ENCODE measurements around the gene GNAT2. TPM values are rescaled to one million over a fixed set of nuclear protein-coding genes. Genes with fewer than 3 reads are reported as not detected.

Gene GNAT2
- total and polyA plus RNA-seq, 10 of the 15 experiments (the other 5 are each of a cell fraction or from before 2014, with no cell fraction given), result 0.08 to 1.3 (median 0.41) TPM

GRCh38 chr1:109566982-109567381, 52.4 kb downstream of the GNAT2 start:
- H3K27ac ChIP-seq (ENCODE audit: control insufficient read depth, insufficient read depth), result no peak overlapping the region
- 0 out of 4 replicates have a peak, but pooled peaks cover 0 to 4% of the 10 kb centered on the region in 2 experiments for H3K36me3 ChIP-seq (ENCODE audit: control insufficient read depth in 2 of 2, insufficient read depth in 2 of 2, low read length in 1 of 2)
- intact Hi-C loops (cut with micrococcal nuclease; ENCODE audit: unreplicated experiment) (no loop called here), in situ Hi-C loops (cut with MboI) (no loop called here)
- TF ChIP-seq BRCA1 (IDR thresholded peaks at IDR 0.05; ENCODE audit: low read depth, low read length), result no peak
- no peak for TF ChIP-seq CREB1 (IDR thresholded peaks at IDR 0.05; ENCODE audit: low read depth)
- TF ChIP-seq EP300 (IDR thresholded peaks at IDR 0.05; ENCODE audit: borderline replicate concordance in 1 of 2, control insufficient read depth in 1 of 2, low read depth in 2 of 2, low read length in 2 of 2), result no peak
- TF ChIP-seq HCFC1 (IDR thresholded peaks at IDR 0.05; ENCODE audit: low read length), result no peak
- no peak for TF ChIP-seq RELA (IDR thresholded peaks at IDR 0.05; ENCODE audit: borderline replicate concordance, partially characterized antibody)
- TF ChIP-seq MEF2A (IDR thresholded peaks at IDR 0.05; ENCODE audit: insufficient read depth, low read depth, low read length), result no peak
- no peak for TF ChIP-seq TARDBP (IDR thresholded peaks at IDR 0.05; ENCODE audit: borderline replicate concordance)
- no peak for TF ChIP-seq NFYB (IDR thresholded peaks at IDR 0.05; ENCODE audit: insufficient read depth, low read depth, low read length)
- TF ChIP-seq POLR2A (IDR thresholded peaks at IDR 0.05; ENCODE audit: low read depth, low read length), result no peak
- TF ChIP-seq NFYA (IDR thresholded peaks at IDR 0.05; ENCODE audit: borderline replicate concordance, low read depth, low read length), result no peak
- no peak for TF ChIP-seq SUZ12 (IDR thresholded peaks at IDR 0.05; ENCODE audit: unreplicated experiment)
- TF ChIP-seq ZBTB40 (IDR thresholded peaks at IDR 0.05; ENCODE audit: borderline replicate concordance), result no peak
- no peak for TF ChIP-seq ELK1 (IDR thresholded peaks at IDR 0.05; ENCODE audit: low read depth, low read length)
- no peak for TF ChIP-seq NFIC (IDR thresholded peaks at IDR 0.05; ENCODE audit: low read depth, low read length)
- no peak for TF ChIP-seq ZBED1 (IDR thresholded peaks at IDR 0.05; ENCODE audit: borderline replicate concordance)
- TF ChIP-seq SIX5 (IDR thresholded peaks at IDR 0.05; ENCODE audit: low read depth, low read length, severe bottlenecking), result no peak
- no peak for TF ChIP-seq DPF2 (IDR thresholded peaks at IDR 0.05)
- TF ChIP-seq MTA2 (IDR thresholded peaks at IDR 0.05; ENCODE audit: low read depth), result no peak
- TF ChIP-seq RUNX3 (IDR thresholded peaks at IDR 0.05; ENCODE audit: low read length), result no peak
- no peak for TF ChIP-seq BCL11A (IDR thresholded peaks at IDR 0.05; ENCODE audit: low read depth, low read length)
- peaks cover 19% of the 10 kb centered on the region for H3K4me1 ChIP-seq (ENCODE audit: control insufficient read depth, insufficient read depth, low read length)
- DNase-seq (ENCODE audit: low read depth, low spot score) (no peak), ATAC-seq (no peak), FAIRE-seq (no peak)
- no peaks in the 10 kb centered on the region for H3K27me3 ChIP-seq (replicated peaks in 1 of 2; ENCODE audit: control insufficient read depth in 2 of 2, insufficient read depth in 2 of 2, low read length in 1 of 2)
- POLR2A ChIA-PET, result no interaction called here
- H4K20me1 ChIP-seq (ENCODE audit: control insufficient read depth, insufficient read depth), result no peaks in the 10 kb centered on the region
- no peak overlapping the region for H3K4me2 ChIP-seq (ENCODE audit: control insufficient read depth, insufficient read depth)
- SMC1A ChIA-PET (ENCODE audit: uncharacterized antibody, unreplicated experiment), result no interaction called here
- CTCF ChIA-PET, result interaction anchor here (1.1 to 4.3 kb wide), 2 partner anchors 14 to 73 kb away, joined by 3 to 16 read pairs; no protein-coding TSS in a partner anchor
- no peaks in the 10 kb centered on the region for H3K9me3 ChIP-seq (replicated peaks; ENCODE audit: control insufficient read depth, insufficient read depth, low read length)
- no peak overlapping the region for H2AFZ ChIP-seq (ENCODE audit: control insufficient read depth, low read depth, low read length)
- no peak overlapping the region for H3K4me3 ChIP-seq
- no TSS peak for BruUV-seq (replicated peaks)
- H3K79me2 ChIP-seq (ENCODE audit: control insufficient read depth, insufficient read depth, low read length), result peaks cover 85% of the 10 kb centered on the region
- RAD21 ChIA-PET (ENCODE audit: unreplicated experiment), result no interaction called here
- WGBS (ENCODE audit: insufficient coverage, insufficient replicate concordance, low lambda C conversion rate, missing lambda C conversion rate), result 59% methylated on average over 1 of the region's 1 CpG
- no peak overlapping the region for H3K9ac ChIP-seq (ENCODE audit: control insufficient read depth, insufficient read depth, low read length)

Data from GM12878 (cell line).